Omental fat pad (tissue), 4 donors: ENCODE data around the gene NHLH2. TPM values are rescaled to one million over a fixed set of nuclear protein-coding genes. Genes with fewer than 3 reads are reported as not detected.

Source experiments
- ATAC-seq: fragments of 150-250 bp; one replicate; pipeline ENCODE4 v1.9.1; 2016; ENCODE audit warnings: mild to moderate bottlenecking, moderate library complexity; ENCODE audit not compliant: low FRiP score
- DNase-seq: peaks from one replicate; pipeline ENCODE4 v3.0.0-alpha.2; 2019; ENCODE audit warnings: low spot score
- CTCF ChIP-seq, 3 donors: fragments of 450-650 bp; IDR thresholded peaks; one replicate each; pipeline ENCODE4 v1.5.1; 2016 to 2017; ENCODE audit warnings: antibody characterized with exemption in 3 of 3, mild to moderate bottlenecking in 3 of 3, moderate library complexity in 2 of 3
- total RNA-seq, 4 donors: library from RNA; depleted of rRNA; stranded (reverse); fragments of >200 nt; gene quantifications; one replicate each; pipeline ENCODE4 v1.1.0, GENCODE V29; 2016

NHLH2 gene
- total RNA-seq, 4 donors from 2014 or later: not detected

- DNase-seq: no peak
- ATAC-seq: no peak
- no peak for TF ChIP-seq CTCF (IDR thresholded peaks at IDR 0.05)
Observed at GRCh38 chr1:115805597-115805996, 35.3 kb downstream of the NHLH2 start.

- DNase-seq (no peak), ATAC-seq (no peak)
- no peak for TF ChIP-seq CTCF (IDR thresholded peaks at IDR 0.05)
Observed at GRCh38 chr1:115802416-115802815, 38.5 kb downstream of the NHLH2 start.

GRCh38 chr1:115797486-115797885 lies 43.4 kb downstream of the NHLH2 start:
- no peak for TF ChIP-seq CTCF (IDR thresholded peaks at IDR 0.05)
- no peak for DNase-seq
- no peak for ATAC-seq

- DNase-seq: no peak
- no peak for TF ChIP-seq CTCF (IDR thresholded peaks at IDR 0.05)
- no peak for ATAC-seq
Observed at GRCh38 chr1:115796897-115797296, 44.0 kb downstream of the NHLH2 start.

- no peak for ATAC-seq
- DNase-seq: no peak
- TF ChIP-seq CTCF (IDR thresholded peaks at IDR 0.05): no peak
Observed at GRCh38 chr1:115796036-115796435, 44.9 kb downstream of the NHLH2 start.

GRCh38 chr1:115794976-115795639 lies 45.8 kb downstream of the NHLH2 start:
- no peak for ATAC-seq
- DNase-seq: no peak
- no peak for TF ChIP-seq CTCF (IDR thresholded peaks at IDR 0.05)

GRCh38 chr1:115793162-115793561 lies 47.8 kb downstream of the NHLH2 start:
- DNase-seq (no peak), ATAC-seq (no peak)
- TF ChIP-seq CTCF (IDR thresholded peaks at IDR 0.05): no peak
